ENCODE measurements around the gene PIGW. TPM values are rescaled to one million over a fixed set of nuclear protein-coding genes. Genes with fewer than 3 reads are reported as not detected.
A peak's percentile ranks its signal among the peaks of the same experiment; 100 is the strongest.

PIGW gene, protein sequence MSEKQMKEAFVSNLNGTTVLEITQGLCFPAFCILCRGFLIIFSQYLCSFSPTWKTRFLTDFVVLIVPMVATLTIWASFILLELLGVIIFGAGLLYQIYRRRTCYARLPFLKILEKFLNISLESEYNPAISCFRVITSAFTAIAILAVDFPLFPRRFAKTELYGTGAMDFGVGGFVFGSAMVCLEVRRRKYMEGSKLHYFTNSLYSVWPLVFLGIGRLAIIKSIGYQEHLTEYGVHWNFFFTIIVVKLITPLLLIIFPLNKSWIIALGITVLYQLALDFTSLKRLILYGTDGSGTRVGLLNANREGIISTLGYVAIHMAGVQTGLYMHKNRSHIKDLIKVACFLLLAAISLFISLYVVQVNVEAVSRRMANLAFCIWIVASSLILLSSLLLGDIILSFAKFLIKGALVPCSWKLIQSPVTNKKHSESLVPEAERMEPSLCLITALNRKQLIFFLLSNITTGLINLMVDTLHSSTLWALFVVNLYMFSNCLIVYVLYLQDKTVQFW
- total RNA-seq, result 1 to 10 TPM; 4.6 to 8.3 (median 5.0) TPM
- 6.8 TPM for total RNA-seq (2013)

DNA sequence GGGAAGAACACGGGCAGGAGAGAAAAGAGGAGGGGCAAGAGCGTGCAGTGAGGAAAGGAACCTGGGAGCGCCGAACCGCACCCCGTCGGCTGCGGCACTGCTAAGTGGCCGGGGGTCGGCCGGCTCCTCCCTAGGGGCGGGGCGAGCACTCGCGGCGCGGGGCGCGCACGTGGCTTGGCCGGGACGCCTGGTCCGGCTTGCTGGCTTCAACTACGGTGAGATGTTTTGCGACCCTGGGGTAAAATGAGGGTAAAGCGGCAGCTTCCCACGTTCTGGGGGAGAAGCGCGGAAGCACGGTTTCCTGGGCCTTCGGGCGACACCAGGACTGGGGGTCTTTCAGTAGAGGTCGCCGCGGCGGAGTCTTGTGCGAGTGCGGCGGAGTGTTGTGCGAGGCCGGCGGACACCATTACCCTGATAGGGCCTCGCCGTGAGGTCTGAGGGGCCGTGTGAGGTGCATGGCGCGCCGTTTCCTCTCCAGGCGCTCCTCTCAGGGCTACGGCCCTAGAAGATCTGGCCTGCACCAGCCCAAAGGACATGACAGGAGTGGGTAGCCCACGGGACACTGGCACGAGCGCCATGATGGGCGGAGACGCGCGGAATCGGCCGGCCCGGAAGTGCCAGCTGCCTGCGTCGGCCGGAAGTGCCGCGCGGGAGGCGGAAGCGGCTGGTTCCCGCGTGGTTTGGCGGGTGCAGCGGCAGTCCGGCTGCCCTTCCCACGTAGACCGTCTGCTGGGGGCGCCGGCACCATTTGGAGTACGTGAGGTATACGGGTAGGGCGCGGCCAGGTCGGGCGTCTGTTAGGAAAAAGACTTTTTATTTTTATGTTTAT lies at the start of gene PIGW, which contains the start of gene MYO19:
Gene PIGW, plus strand, starts transcription at position 148 of the 829 bp plus-strand sequence. CDS start 2,115 bp downstream, outside the sequence.
Gene MYO19, minus strand, starts transcription at position 29 of the 829 bp plus-strand sequence. CDS start 2,330 bp downstream, outside the sequence.
- Mint-ChIP-seq H3K36me3 (no peaks in the 10 kb centered on the region), H3K4me1 (peaks cover 21 to 28% of the 10 kb centered on the region in 2 donors), H3K4me3 (peak within 1 kb of the TSS; percentile 98), H3K27me3 (ENCODE audit: low read depth in 2 of 2) (no peaks in the 10 kb centered on the region), H3K9me3 (no peaks in the 10 kb centered on the region), H3K27ac (peak within 1 kb of the TSS; percentile 96 to 99)
- WGBS (ENCODE audit: insufficient coverage), result under 1% methylated on average over 83 of the region's 83 CpGs
- H3K4me3 ChIP-seq (ENCODE audit: low read length), result peak within 1 kb of the TSS; percentile 100
- H3K36me3 ChIP-seq (ENCODE audit: control insufficient read depth, insufficient read depth, low read length), result peaks cover 5% of the 10 kb centered on the region
- intact Hi-C loops (cut with micrococcal nuclease), result loop anchor here (1.0 kb wide), 2 partner anchors 9 to 49 kb away; partner anchors contain the start of genes GGNBP2 and ZNHIT3
- peak; percentile 84 to 90 (median 85) for ATAC-seq
- H3K27ac ChIP-seq (ENCODE audit: low read length), result peak within 1 kb of the TSS; percentile 98
- H3K27me3 ChIP-seq (ENCODE audit: control insufficient read depth, insufficient read depth, low read length), result no peaks in the 10 kb centered on the region
- DNase-seq, result peak; percentile 81 to 92
- TF ChIP-seq, protein P1, sequence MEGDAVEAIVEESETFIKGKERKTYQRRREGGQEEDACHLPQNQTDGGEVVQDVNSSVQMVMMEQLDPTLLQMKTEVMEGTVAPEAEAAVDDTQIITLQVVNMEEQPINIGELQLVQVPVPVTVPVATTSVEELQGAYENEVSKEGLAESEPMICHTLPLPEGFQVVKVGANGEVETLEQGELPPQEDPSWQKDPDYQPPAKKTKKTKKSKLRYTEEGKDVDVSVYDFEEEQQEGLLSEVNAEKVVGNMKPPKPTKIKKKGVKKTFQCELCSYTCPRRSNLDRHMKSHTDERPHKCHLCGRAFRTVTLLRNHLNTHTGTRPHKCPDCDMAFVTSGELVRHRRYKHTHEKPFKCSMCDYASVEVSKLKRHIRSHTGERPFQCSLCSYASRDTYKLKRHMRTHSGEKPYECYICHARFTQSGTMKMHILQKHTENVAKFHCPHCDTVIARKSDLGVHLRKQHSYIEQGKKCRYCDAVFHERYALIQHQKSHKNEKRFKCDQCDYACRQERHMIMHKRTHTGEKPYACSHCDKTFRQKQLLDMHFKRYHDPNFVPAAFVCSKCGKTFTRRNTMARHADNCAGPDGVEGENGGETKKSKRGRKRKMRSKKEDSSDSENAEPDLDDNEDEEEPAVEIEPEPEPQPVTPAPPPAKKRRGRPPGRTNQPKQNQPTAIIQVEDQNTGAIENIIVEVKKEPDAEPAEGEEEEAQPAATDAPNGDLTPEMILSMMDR (IDR thresholded peaks at IDR 0.05), result no peak
- no peaks in the 10 kb centered on the region for H3K9me3 ChIP-seq (ENCODE audit: control insufficient read depth, insufficient read depth, low read length)
- H3K4me1 ChIP-seq (ENCODE audit: control insufficient read depth, insufficient read depth, low read length), result peaks cover 19% of the 10 kb centered on the region

DNA sequence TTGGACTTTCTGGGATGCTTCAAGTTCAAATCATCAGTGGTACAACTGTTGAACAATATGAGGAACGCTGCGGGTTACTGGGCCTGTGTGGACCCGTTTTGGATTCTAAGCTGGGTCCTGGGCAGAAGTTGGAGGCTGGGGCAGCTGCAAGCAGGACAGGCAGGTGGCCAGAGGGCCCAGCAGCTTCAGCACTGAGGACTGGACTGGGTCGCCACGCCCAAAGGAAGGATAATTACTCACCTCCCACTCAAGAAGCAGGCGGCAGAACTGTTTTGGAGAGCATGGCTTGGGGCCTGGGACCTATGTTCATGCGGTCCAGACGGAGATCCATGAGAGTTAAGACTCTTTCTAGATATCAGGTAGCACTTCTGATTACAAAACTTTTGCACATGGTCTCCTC lies 49.8 kb upstream of the PIGW start:
- no peaks in the 10 kb centered on the region for H3K36me3 Mint-ChIP-seq
- H3K36me3 ChIP-seq (ENCODE audit: control insufficient read depth, insufficient read depth, low read length), result peaks cover 2% of the 10 kb centered on the region
- H3K27me3 Mint-ChIP-seq (ENCODE audit: low read depth in 2 of 2), result peaks cover 10 to 21% of the 10 kb centered on the region in 2 donors
- peaks cover 33 to 49% of the 10 kb centered on the region in 2 donors for H3K4me1 Mint-ChIP-seq
- no peak overlapping the region for H3K27ac Mint-ChIP-seq
- H3K4me3 ChIP-seq (ENCODE audit: low read length), result no peak overlapping the region
- ATAC-seq (no peak), DNase-seq (no peak)
- intact Hi-C loops (cut with micrococcal nuclease), result loop anchor here (5.0 kb wide), 1 partner anchor 338 kb away; no protein-coding TSS in a partner anchor
- peak overlapping the region; percentile 99 for H3K4me3 Mint-ChIP-seq
- H3K9me3 Mint-ChIP-seq, result no peaks in the 10 kb centered on the region
- peaks cover 39% of the 10 kb centered on the region for H3K4me1 ChIP-seq (ENCODE audit: control insufficient read depth, insufficient read depth, low read length)
- no peaks in the 10 kb centered on the region for H3K9me3 ChIP-seq (ENCODE audit: control insufficient read depth, insufficient read depth, low read length)
- 95% methylated on average over 8 of the region's 8 CpGs for WGBS (ENCODE audit: insufficient coverage)
- TF ChIP-seq, protein P1 (IDR thresholded peaks at IDR 0.05), result no peak
- peaks cover 7% of the 10 kb centered on the region for H3K27me3 ChIP-seq (ENCODE audit: control insufficient read depth, insufficient read depth, low read length)
- H3K27ac ChIP-seq (ENCODE audit: low read length), result no peak overlapping the region

DNA sequence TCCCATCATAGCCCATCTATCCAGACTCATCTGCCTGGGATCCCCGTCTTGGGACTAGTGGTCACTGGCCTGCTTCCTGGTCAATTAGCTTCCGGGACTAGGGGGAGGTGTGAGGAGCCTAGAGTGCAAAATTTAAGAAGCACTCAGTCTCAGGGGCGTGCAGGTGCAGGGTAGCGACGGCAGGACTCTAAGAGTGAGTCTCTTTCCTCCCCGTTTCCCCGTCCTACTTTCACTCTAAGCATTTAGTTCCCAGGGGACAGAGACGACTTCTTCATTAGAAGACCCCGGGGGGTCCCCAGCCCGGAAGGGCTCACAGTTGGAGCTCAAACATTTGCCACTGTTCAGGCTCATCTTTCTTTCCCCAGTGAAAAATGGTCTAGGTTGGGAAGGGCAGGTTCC lies 49.0 kb upstream of the PIGW start:
- ATAC-seq, result no peak
- no peaks in the 10 kb centered on the region for H3K36me3 Mint-ChIP-seq
- H3K4me1 ChIP-seq (ENCODE audit: control insufficient read depth, insufficient read depth, low read length), result peaks cover 39% of the 10 kb centered on the region

More for the DNA sequence above, 49.0 kb upstream of the PIGW start:
- TF ChIP-seq, protein P1 (IDR thresholded peaks at IDR 0.05), result no peak
- intact Hi-C loops (cut with micrococcal nuclease), result loop anchor here (1.0 to 5.0 kb wide), 3 partner anchors 48 to 677 kb away; partner anchors contain the start of genes MYO19, PIGW and TAF15
- H3K36me3 ChIP-seq (ENCODE audit: control insufficient read depth, insufficient read depth, low read length), result peaks cover 2% of the 10 kb centered on the region
- no peaks in the 10 kb centered on the region for H3K9me3 ChIP-seq (ENCODE audit: control insufficient read depth, insufficient read depth, low read length)
- H3K27ac ChIP-seq (ENCODE audit: low read length), result peak overlapping the region; percentile 42
- DNase-seq, result peak in 1 of 2 donors; percentile 8
- Mint-ChIP-seq H3K4me1 (peaks cover 38 to 53% of the 10 kb centered on the region in 2 donors), H3K27me3 (ENCODE audit: low read depth in 2 of 2) (peaks cover 10 to 17% of the 10 kb centered on the region in 2 donors), H3K4me3 (peak overlapping the region; percentile 99), H3K27ac (peak overlapping the region; percentile 88 to 96), H3K9me3 (no peaks in the 10 kb centered on the region)
- peak overlapping the region; percentile 93 for H3K4me3 ChIP-seq (ENCODE audit: low read length)
- WGBS (ENCODE audit: insufficient coverage), result 37% methylated on average over 9 of the region's 10 CpGs
- H3K27me3 ChIP-seq (ENCODE audit: control insufficient read depth, insufficient read depth, low read length), result peaks cover 7% of the 10 kb centered on the region
